GM23248 (cell line): ENCODE results near the gene SMC1B. TPM values are rescaled to one million over a fixed set of nuclear protein-coding genes. Genes with fewer than 3 reads are reported as not detected.

ENCODE experiments used
- DNase-seq: peaks from one replicate; pipeline ENCODE4 v3.0.0-alpha.2; 2015
- H2AFZ ChIP-seq: fragments of 200-600 bp; sonication (generic); 2 replicates; pipeline ENCODE4 v1.6.1; 2016; ENCODE audit warnings: antibody characterized with exemption
- H3F3A ChIP-seq: fragments of 200-600 bp; sonication (generic); 2 replicates; pipeline ENCODE4 v1.6.1; 2016; ENCODE audit warnings: mild to moderate bottlenecking, antibody characterized with exemption, mixed run types; ENCODE audit not compliant: insufficient read depth
- H3K27ac ChIP-seq: fragments of 200-600 bp; sonication (generic); 2 replicates; pipeline ENCODE4 v1.5.1; 2016; ENCODE audit warnings: mild to moderate bottlenecking
- H3K27me3 ChIP-seq: fragments of 200-600 bp; sonication (generic); replicated peaks from 2 replicates; pipeline ENCODE4 v1.6.1; 2016; ENCODE audit warnings: mild to moderate bottlenecking; ENCODE audit not compliant: insufficient read depth
- H3K36me3 ChIP-seq: fragments of 200-600 bp; sonication (generic); 2 replicates; pipeline ENCODE4 v1.6.1; 2016; ENCODE audit warnings: low read depth, mild to moderate bottlenecking
- H3K4me1 ChIP-seq: fragments of 200-600 bp; sonication (generic); 2 replicates; pipeline ENCODE4 v1.6.1; 2016; ENCODE audit warnings: mild to moderate bottlenecking; ENCODE audit not compliant: insufficient read depth
- H3K4me2 ChIP-seq: fragments of 200-600 bp; sonication (generic); one replicate; pipeline ENCODE4 v1.6.1; 2016; ENCODE audit warnings: mild to moderate bottlenecking; ENCODE audit not compliant: unreplicated experiment
- H3K4me3 ChIP-seq: fragments of 200-600 bp; sonication (generic); 2 replicates; pipeline ENCODE4 v1.5.1; 2016; ENCODE audit warnings: mild to moderate bottlenecking
- H3K79me2 ChIP-seq: fragments of 200-600 bp; sonication (generic); 2 replicates; pipeline ENCODE4 v1.6.1; 2016; ENCODE audit warnings: mild to moderate bottlenecking; ENCODE audit not compliant: insufficient read depth
- H3K9ac ChIP-seq: fragments of 200-600 bp; sonication (generic); 2 replicates; pipeline ENCODE4 v1.6.1; 2016; ENCODE audit warnings: mild to moderate bottlenecking
- H3K9me2 ChIP-seq: fragments of 200-600 bp; sonication (generic); 2 replicates; pipeline ENCODE4 v1.6.1; 2016; ENCODE audit warnings: mixed run types, mild to moderate bottlenecking, moderate library complexity; ENCODE audit not compliant: insufficient read depth
- H3K9me3 ChIP-seq: fragments of 200-600 bp; sonication (generic); one replicate; pipeline ENCODE4 v1.6.1; 2017; ENCODE audit warnings: low read depth
- H4K20me1 ChIP-seq: fragments of 200-600 bp; sonication (generic); 2 replicates; pipeline ENCODE4 v1.6.0; 2016; ENCODE audit not compliant: insufficient read depth
- EZH2 ChIP-seq: fragments of 200-600 bp; sonication (generic); IDR thresholded peaks from 2 replicates; pipeline ENCODE4 v1.6.1; 2018; ENCODE audit warnings: antibody characterized with exemption, mild to moderate bottlenecking; ENCODE audit not compliant: insufficient read depth, poor library complexity, severe bottlenecking
- EZH2phosphoT487 ChIP-seq: fragments of 200-600 bp; sonication (generic); IDR thresholded peaks from 2 replicates; pipeline ENCODE4 v1.6.1; 2018; ENCODE audit warnings: antibody characterized with exemption, moderate library complexity, mild to moderate bottlenecking, low read depth; ENCODE audit not compliant: insufficient read depth
- WGBS, 2 experiments: methylation state at CpG; one replicate each; pipeline ENCODE4 v1.1.6; 2015 to 2017; ENCODE audit warnings: low lambda C conversion rate in 2 of 2, low coverage in 1 of 2; ENCODE audit errors: missing lambda C conversion rate in 2 of 2; 5-methylcytosine and 5-hydroxymethylcytosine counted together
- in situ Hi-C: fragments of 300-500 bp; cut with MboI; formaldehyde crosslinking; loops from 2 replicates; pipeline ENCODE4 v1.15.0; 2020
- polyA plus RNA-seq: library from polyadenylated mRNA; unstranded; fragments of >200 nt; fragmentation: Nextera tagmentation; extraction: Ambion mirVana; gene quantifications from 2 replicates; pipeline ENCODE4 v1.2.1, GENCODE V29; 2016
- total RNA-seq: library from RNA; depleted of rRNA; stranded (reverse); fragments of >200 nt; shearing (Covaris generic); gene quantifications from 2 replicates; pipeline ENCODE4 v1.2.3, GENCODE V29; 2014

SMC1B gene
- total and polyA plus RNA-seq, 2 experiments from 2014 or later: 0.08 TPM; not detected in 1

GRCh38 chr22:45303181-45303580 lies 110.2 kb downstream of the SMC1B start:
- H3K79me2 ChIP-seq: no peaks in the 10 kb centered on the region
- no peaks in the 10 kb centered on the region for H3K27me3 ChIP-seq
- no peaks in the 10 kb centered on the region for H3K9me2 ChIP-seq
- TF ChIP-seq EZH2: no peak
- no peak for TF ChIP-seq EZH2phosphoT487
- DNase-seq: peak; percentile 22
- H3K36me3 ChIP-seq: no peaks in the 10 kb centered on the region
- no peak overlapping the region for H3K4me2 ChIP-seq
- in situ Hi-C loops: no loop called here
- no peak overlapping the region for H3K9ac ChIP-seq
- peaks cover 4% of the 10 kb centered on the region; the same call in 1 of the 2 replicates for H3F3A ChIP-seq
- no peak overlapping the region for H2AFZ ChIP-seq
- WGBS, 2 experiments: 31 to 38% methylated on average over 7 of the region's 7 CpGs
- no peaks in the 10 kb centered on the region for H4K20me1 ChIP-seq
- no peaks in the 10 kb centered on the region for H3K9me3 ChIP-seq
- peaks cover 4% of the 10 kb centered on the region; the same call in 1 of the 2 replicates for H3K4me1 ChIP-seq
- H3K27ac ChIP-seq: no peak overlapping the region
- no peak overlapping the region for H3K4me3 ChIP-seq

GRCh38 chr22:45302751-45303150 lies 110.6 kb downstream of the SMC1B start:
- in situ Hi-C loops: no loop called here
- 57 to 60% methylated on average over 8 of the region's 8 CpGs for WGBS, 2 experiments
- no peak for DNase-seq

GRCh38 chr22:45298934-45299505 lies 114.4 kb downstream of the SMC1B start:
- no peak overlapping the region for H3K27ac ChIP-seq
- H3K79me2 ChIP-seq: no peaks in the 10 kb centered on the region
- no peak overlapping the region for H3K4me2 ChIP-seq
- no peaks in the 10 kb centered on the region for H4K20me1 ChIP-seq
- in situ Hi-C loops: no loop called here
- no peak for DNase-seq
- no peaks in the 10 kb centered on the region for H3K36me3 ChIP-seq
- H3K9me2 ChIP-seq: no peaks in the 10 kb centered on the region
- H3F3A ChIP-seq: peaks cover 4% of the 10 kb centered on the region; the same call in 1 of the 2 replicates
- TF ChIP-seq EZH2phosphoT487 (no peak), EZH2 (no peak)
- no peak overlapping the region for H3K9ac ChIP-seq
- no peaks in the 10 kb centered on the region for H3K27me3 ChIP-seq
- H3K4me1 ChIP-seq: peaks cover 4% of the 10 kb centered on the region; the same call in 1 of the 2 replicates
- no peaks in the 10 kb centered on the region for H3K9me3 ChIP-seq
- no peak overlapping the region for H3K4me3 ChIP-seq
- no peak overlapping the region for H2AFZ ChIP-seq
- 66% methylated on average over 14 to 15 of the region's 15 CpGs for WGBS, 2 experiments

More at GRCh38 chr22:45302751-45303150, 110.6 kb downstream of the SMC1B start:
- Histone ChIP-seq H3K27me3 (no peaks in the 10 kb centered on the region), H3K9me3 (no peaks in the 10 kb centered on the region), H4K20me1 (no peaks in the 10 kb centered on the region), H2AFZ (no peak overlapping the region), H3K9me2 (no peaks in the 10 kb centered on the region), H3K27ac (no peak overlapping the region), H3K4me2 (no peak overlapping the region), H3K36me3 (no peaks in the 10 kb centered on the region), H3F3A (peaks cover 4% of the 10 kb centered on the region; the same call in 1 of the 2 replicates), H3K79me2 (no peaks in the 10 kb centered on the region), H3K4me1 (peaks cover 4% of the 10 kb centered on the region; the same call in 1 of the 2 replicates), H3K4me3 (no peak overlapping the region), H3K9ac (no peak overlapping the region)
- TF ChIP-seq EZH2 (no peak), EZH2phosphoT487 (no peak)

GRCh38 chr22:45296628-45297297 lies 116.6 kb downstream of the SMC1B start:
- no peak overlapping the region for H3K27ac ChIP-seq
- no peaks in the 10 kb centered on the region for H3K9me2 ChIP-seq
- no peaks in the 10 kb centered on the region for H4K20me1 ChIP-seq
- no peak for TF ChIP-seq EZH2
- TF ChIP-seq EZH2phosphoT487: no peak
- WGBS, 2 experiments: 75 to 84% methylated on average over 13 of the region's 13 CpGs
- H3K9ac ChIP-seq: no peak overlapping the region
- H3K4me3 ChIP-seq: no peak overlapping the region
- no peak for DNase-seq
- no peaks in the 10 kb centered on the region for H3K27me3 ChIP-seq
- H3F3A ChIP-seq: peaks cover 2% of the 10 kb centered on the region; the same call in 1 of the 2 replicates
- H3K4me1 ChIP-seq: peaks cover 2% of the 10 kb centered on the region; the same call in 1 of the 2 replicates
- no peaks in the 10 kb centered on the region for H3K36me3 ChIP-seq
- H2AFZ ChIP-seq: no peak overlapping the region
- no peak overlapping the region for H3K4me2 ChIP-seq
- H3K79me2 ChIP-seq: no peaks in the 10 kb centered on the region
- H3K9me3 ChIP-seq: no peaks in the 10 kb centered on the region
- in situ Hi-C loops: no loop called here
